ENCODE data around the gene GRAMD1C.

- TF ChIP-seq EZH2phosphoT487 (IDR thresholded peaks at IDR 0.05; ENCODE audit: insufficient read depth, low read depth) (no peak), EZH2 (IDR thresholded peaks at IDR 0.05; ENCODE audit: insufficient read depth, poor library complexity, severe bottlenecking) (no peak)
Measured at GRCh38 chr3:113885050-113885449, 46.5 kb downstream of the GRAMD1C start.

Measured in GM23248 (cell line).